H1 (cell line): ENCODE measurements around the gene ZNF3. TPM values are rescaled to one million over a fixed set of nuclear protein-coding genes. Genes with fewer than 3 reads are reported as not detected.

Source experiments
- ATF3 ChIP-seq: IDR thresholded peaks from 2 replicates; pipeline ENCODE4 v1.6.1; 2011; ENCODE audit warnings: low read depth, mild to moderate bottlenecking, low read length; ENCODE audit not compliant: insufficient read depth
- BACH1 ChIP-seq: IDR thresholded peaks from 2 replicates; pipeline ENCODE4 v1.6.1; 2012; ENCODE audit warnings: low read length, improper control_type of control experiment
- BRCA1 ChIP-seq: IDR thresholded peaks from 2 replicates; pipeline ENCODE4 v1.6.1; 2012; ENCODE audit warnings: low read depth, low read length, improper control_type of control experiment
- CBX5 ChIP-seq: fragments of 300-800, 300-1000 bp; sonication (generic); IDR thresholded peaks from 2 replicates; pipeline ENCODE4 v1.7.1; 2016; ENCODE audit warnings: antibody characterized with exemption, low read length, low read depth
- CBX8 ChIP-seq: fragments of 300-800, 300-1000 bp; sonication (generic); IDR thresholded peaks from 2 replicates; pipeline ENCODE4 v1.7.1; 2016; ENCODE audit warnings: low read depth, low read length, borderline replicate concordance
- CHD1 ChIP-seq: IDR thresholded peaks from 2 replicates; pipeline ENCODE4 v1.6.1; 2012; ENCODE audit warnings: low read depth, low read length, improper control_type of control experiment
- EZH2 ChIP-seq: fragments of 200-600 bp; sonication (generic); IDR thresholded peaks from 2 replicates; pipeline ENCODE4 v1.7.1; 2012; ENCODE audit warnings: low read depth, mild to moderate bottlenecking, moderate library complexity, low read length, inconsistent platforms; ENCODE audit not compliant: severe bottlenecking
- GABPA ChIP-seq: IDR thresholded peaks from 2 replicates; pipeline ENCODE4 v1.6.1; 2011; ENCODE audit warnings: mild to moderate bottlenecking, low read length, moderate library complexity, borderline replicate concordance; ENCODE audit not compliant: insufficient read depth
- GTF2F1 ChIP-seq: IDR thresholded peaks from 2 replicates; pipeline ENCODE4 v1.6.1; 2012; ENCODE audit warnings: low read depth, low read length, improper control_type of control experiment, borderline replicate concordance
- KDM1A ChIP-seq: fragments of 200-600, 300-600 bp; sonication (generic); IDR thresholded peaks from 2 replicates; pipeline ENCODE4 v1.7.1; 2016; ENCODE audit warnings: mild to moderate bottlenecking, low read length, borderline replicate concordance
- KDM4A ChIP-seq: IDR thresholded peaks from one replicate; pipeline ENCODE4 v1.7.1; 2012; ENCODE audit warnings: low read depth, mild to moderate bottlenecking, moderate library complexity, low read length, inconsistent platforms; ENCODE audit not compliant: severe bottlenecking
- MAFK ChIP-seq: IDR thresholded peaks from 2 replicates; pipeline ENCODE4 v1.6.1; 2012; ENCODE audit warnings: low read depth, mild to moderate bottlenecking, improper control_type of control experiment, low read length
- NANOG ChIP-seq: IDR thresholded peaks from 2 replicates; pipeline ENCODE4 v1.6.1; 2011; ENCODE audit warnings: low read length, low read depth, mild to moderate bottlenecking, inconsistent platforms; ENCODE audit not compliant: insufficient read depth, poor library complexity, severe bottlenecking
- PHF8 ChIP-seq: fragments of 200-600 bp; sonication (generic); conservative IDR thresholded peaks from 2 replicates; pipeline ENCODE4 v1.7.1; 2012; ENCODE audit warnings: low read depth, mild to moderate bottlenecking, inconsistent platforms, low read length, moderate library complexity
- POLR2A ChIP-seq, 2 experiments: IDR thresholded peaks; 1 replicate in 1 of 2; 2 replicates in 1 of 2; pipeline ENCODE4 v1.6.1; 2011; ENCODE audit warnings: low read depth in 2 of 2, low read length in 2 of 2, mild to moderate bottlenecking in 2 of 2; ENCODE audit errors: control extremely low read depth in 1 of 2
- RBBP5 ChIP-seq: IDR thresholded peaks from 2 replicates; pipeline ENCODE4 v1.7.1; 2012; ENCODE audit warnings: low read depth, mild to moderate bottlenecking, inconsistent platforms, low read length, moderate library complexity, borderline replicate concordance
- SP2 ChIP-seq: IDR thresholded peaks from 2 replicates; pipeline ENCODE4 v1.6.1; 2012; ENCODE audit warnings: mild to moderate bottlenecking, low read length, inconsistent platforms
- TBP ChIP-seq: IDR thresholded peaks from 2 replicates; pipeline ENCODE4 v1.6.1; 2011; ENCODE audit warnings: low read depth, low read length, improper control_type of control experiment
- TEAD4 ChIP-seq: IDR thresholded peaks from 2 replicates; pipeline ENCODE4 v1.6.1; 2012; ENCODE audit warnings: low read depth, low read length, inconsistent platforms, mixed read lengths
- polyA plus RNA-seq, 7 experiments: library from polyadenylated mRNA; depleted of rRNA in 3 of 7; stranded (reverse) in 5 of 7; unstranded in 2 of 7; fragments of >200 nt in 5 of 7; fragments of 200-250 nt in 2 of 7; gene quantifications; 1 replicate in 5 of 7; 2 replicates in 1 of 7; 4 replicates in 1 of 7; pipeline versions ENCODE4 v1.2.1 to v1.2.3, GENCODE V29; 2011 to 2013; ENCODE audit warnings: missing spikeins in 2 of 7, mixed read lengths in 2 of 7
- total RNA-seq: library from RNA; stranded (reverse); fragmentation: NEBNext Ultra II Directional; extraction: Animal tissue kit (Norgen Biotek cat#: 25700); gene quantifications from 2 replicates; pipeline ENCODE4 v1.2.1, GENCODE V29; 2021
- TF ChIP-seq, protein P1 (sequence below), 3 experiments: IDR thresholded peaks; 1 replicate in 2 of 3; 2 replicates in 1 of 3; pipeline versions ENCODE4 v1.5.1 to v1.6.1; 2011; ENCODE audit warnings: low read length in 3 of 3, mild to moderate bottlenecking in 3 of 3, inconsistent platforms in 2 of 3, low read depth in 1 of 3, moderate library complexity in 1 of 3; ENCODE audit not compliant: insufficient read depth in 1 of 3; ENCODE audit errors: control extremely low read depth in 1 of 3

ZNF3 gene
- total and polyA plus RNA-seq, 2 of the 8 experiments (the other 6 are each of a cell fraction or from before 2014, with no cell fraction given): 26.9 to 49.1 TPM

- TF ChIP-seq RBBP5 (no peak), CBX5 (no peak), TEAD4 (no peak), BRCA1 (no peak), NANOG (no peak), MAFK (no peak), KDM1A (no peak), ATF3 (no peak), SP2 (no peak), CHD1 (no peak), KDM4A (no peak), CBX8 (no peak), BACH1 (no peak), PHF8 (no peak), GTF2F1 (no peak), EZH2 (no peak), TBP (no peak), GABPA (no peak), POLR2A (IDR thresholded peaks at IDR 0.05; ENCODE audit: control extremely low read depth in 1 of 2, low read depth in 2 of 2, low read length in 2 of 2) (peak; percentile 94 to 95)
- TF ChIP-seq, protein P1, sequence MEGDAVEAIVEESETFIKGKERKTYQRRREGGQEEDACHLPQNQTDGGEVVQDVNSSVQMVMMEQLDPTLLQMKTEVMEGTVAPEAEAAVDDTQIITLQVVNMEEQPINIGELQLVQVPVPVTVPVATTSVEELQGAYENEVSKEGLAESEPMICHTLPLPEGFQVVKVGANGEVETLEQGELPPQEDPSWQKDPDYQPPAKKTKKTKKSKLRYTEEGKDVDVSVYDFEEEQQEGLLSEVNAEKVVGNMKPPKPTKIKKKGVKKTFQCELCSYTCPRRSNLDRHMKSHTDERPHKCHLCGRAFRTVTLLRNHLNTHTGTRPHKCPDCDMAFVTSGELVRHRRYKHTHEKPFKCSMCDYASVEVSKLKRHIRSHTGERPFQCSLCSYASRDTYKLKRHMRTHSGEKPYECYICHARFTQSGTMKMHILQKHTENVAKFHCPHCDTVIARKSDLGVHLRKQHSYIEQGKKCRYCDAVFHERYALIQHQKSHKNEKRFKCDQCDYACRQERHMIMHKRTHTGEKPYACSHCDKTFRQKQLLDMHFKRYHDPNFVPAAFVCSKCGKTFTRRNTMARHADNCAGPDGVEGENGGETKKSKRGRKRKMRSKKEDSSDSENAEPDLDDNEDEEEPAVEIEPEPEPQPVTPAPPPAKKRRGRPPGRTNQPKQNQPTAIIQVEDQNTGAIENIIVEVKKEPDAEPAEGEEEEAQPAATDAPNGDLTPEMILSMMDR (IDR thresholded peaks at IDR 0.05; ENCODE audit: control extremely low read depth in 1 of 3, insufficient read depth in 1 of 3, low read depth in 1 of 3, low read length in 3 of 3): peak in 1 of 3 experiments; percentile 28; a peak in 1 of 4 replicates
Measured at GRCh38 chr7:100091411-100092181, 10.1 kb upstream of the ZNF3 start (continued).
